PC-3 (cell line): ENCODE results near the gene KBTBD12. TPM values are rescaled to one million over a fixed set of nuclear protein-coding genes. Genes with fewer than 3 reads are reported as not detected.

Experiments used
- ATAC-seq: fragments of 200-7000 bp; cut with Tn5 transposase; 2 replicates; pipeline ENCODE4 v1.9.1; 2020; ENCODE audit warnings: mild to moderate bottlenecking, moderate library complexity
- BruUV-seq: library from RNA; stranded (reverse); fragments of 400-500 nt; replicated peaks from 2 replicates; lab custom pipeline; 2021; lab: Mats Ljungman, UMichigan
- CTCF ChIA-PET: fragments of 300-600 bp; sonication (Branson Sonifier 250); formaldehyde crosslinking; loops from one replicate; lab custom pipeline; 2022; ENCODE audit warnings: antibody characterized with exemption; lab: Charles Lee
- POLR2A ChIA-PET: fragments of 300-600 bp; sonication (Branson Sonifier 250); formaldehyde crosslinking; loops from one replicate; lab custom pipeline; 2022; ENCODE audit warnings: antibody characterized with exemption; ENCODE audit not compliant: unreplicated experiment; lab: Charles Lee
- DNase-seq: peaks from one replicate; pipeline ENCODE4 v3.0.0-alpha.2; 2015
- H2AFZ ChIP-seq: fragments of 300-600 bp; sonication (generic); 2 replicates; pipeline ENCODE4 v1.6.0; 2016; ENCODE audit warnings: antibody characterized with exemption, low read length
- H3F3A ChIP-seq: fragments of 300-600 bp; sonication (generic); one replicate; pipeline ENCODE4 v1.6.0; 2017; ENCODE audit warnings: antibody characterized with exemption, low read length, control low read depth, mild to moderate bottlenecking; ENCODE audit not compliant: unreplicated experiment
- H3K27ac ChIP-seq: fragments of 300-600 bp; sonication (generic); 2 replicates; pipeline ENCODE4 v1.5.1; 2016; ENCODE audit warnings: mild to moderate bottlenecking, low read length
- H3K27me3 ChIP-seq: fragments of 300-600 bp; sonication (generic); 2 replicates; pipeline ENCODE4 v1.6.1; 2016; ENCODE audit warnings: low read length, mixed read lengths
- H3K36me3 ChIP-seq: fragments of 300-600 bp; sonication (generic); 2 replicates; pipeline ENCODE4 v1.6.1; 2016; ENCODE audit warnings: low read depth, mixed run types, low read length, mixed read lengths
- H3K4me1 ChIP-seq: fragments of 300-600 bp; sonication (generic); 2 replicates; pipeline ENCODE4 v1.5.1; 2016; ENCODE audit warnings: low read length; ENCODE audit not compliant: insufficient read depth
- H3K4me2 ChIP-seq: fragments of 300-600 bp; sonication (generic); 2 replicates; pipeline ENCODE4 v1.6.0; 2016; ENCODE audit warnings: low read length
- H3K4me3 ChIP-seq: fragments of 300-600 bp; sonication (generic); 2 replicates; pipeline ENCODE4 v1.5.1; 2016; ENCODE audit warnings: mild to moderate bottlenecking, low read length, mixed read lengths
- H3K79me2 ChIP-seq: fragments of 300-600 bp; sonication (generic); 2 replicates; pipeline ENCODE4 v1.6.1; 2017; ENCODE audit warnings: low read length, mixed read lengths
- H3K9ac ChIP-seq: fragments of 300-600 bp; sonication (generic); 2 replicates; pipeline ENCODE4 v1.6.0; 2016; ENCODE audit warnings: mild to moderate bottlenecking, low read length
- H3K9me2 ChIP-seq: fragments of 300-600 bp; sonication (generic); replicated peaks from 2 replicates; pipeline ENCODE4 v1.6.1; 2016; ENCODE audit warnings: mixed run types, low read length, mixed read lengths
- H3K9me3 ChIP-seq: fragments of 300-600 bp; sonication (generic); 2 replicates; pipeline ENCODE4 v1.6.1; 2016; ENCODE audit warnings: low read length, mixed read lengths
- H4K20me1 ChIP-seq: fragments of 300-600 bp; sonication (generic); 2 replicates; pipeline ENCODE4 v1.6.1; 2016; ENCODE audit warnings: low read length, mixed read lengths
- CTCF ChIP-seq: fragments of 300-600 bp; sonication (generic); conservative IDR thresholded peaks from 2 replicates; pipeline ENCODE4 v1.5.1; 2017; ENCODE audit warnings: antibody characterized with exemption, low read depth, mild to moderate bottlenecking, low read length
- EZH2 ChIP-seq: fragments of 300-600 bp; sonication (generic); IDR thresholded peaks from one replicate; pipeline ENCODE4 v1.6.1; 2017; ENCODE audit warnings: antibody characterized with exemption, mild to moderate bottlenecking, low read length; ENCODE audit not compliant: unreplicated experiment
- EZH2phosphoT487 ChIP-seq: fragments of 300-600 bp; sonication (generic); IDR thresholded peaks from 2 replicates; pipeline ENCODE4 v1.6.1; 2018; ENCODE audit warnings: mild to moderate bottlenecking, antibody characterized with exemption, low read length, borderline replicate concordance
- intact Hi-C: fragments of 100-400 bp; cut with micrococcal nuclease; formaldehyde crosslinking; loops from 2 replicates; pipeline ENCODE4 v1.9.0; 2023
- total RNA-seq: library from RNA; depleted of rRNA; stranded (reverse); fragments of >200 nt; gene quantifications from 2 replicates; pipeline ENCODE4 v1.2.3, GENCODE V29; 2014

Gene KBTBD12
- total RNA-seq, 1 experiment from 2014 or later: not detected

DNA sequence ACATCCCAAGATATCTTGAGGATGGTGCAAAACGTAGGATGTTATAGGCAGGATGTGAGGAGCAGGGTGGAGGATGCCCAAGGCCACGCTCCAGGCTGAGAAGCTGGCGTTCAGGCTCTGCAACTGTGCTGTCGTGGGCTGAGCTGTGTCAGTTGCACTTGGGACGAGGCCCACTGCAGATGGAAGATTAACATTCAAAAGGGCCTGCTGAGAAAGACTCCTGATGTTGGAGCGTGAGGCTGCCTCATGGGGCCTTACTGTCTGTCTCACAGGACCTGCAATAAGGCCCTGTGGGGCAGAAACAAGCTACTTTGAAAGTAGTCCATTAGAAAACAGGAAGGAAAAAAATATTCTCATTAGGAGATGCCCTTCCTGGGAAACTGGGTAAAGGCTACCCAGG, 76.6 kb downstream of the KBTBD12 start:
- no peak for ATAC-seq
- POLR2A ChIA-PET: no interaction called here
- intact Hi-C loops: no loop called here

GRCh38 chr3:127992127-127992526, 77.1 kb downstream of the KBTBD12 start:
- no peak for ATAC-seq

More for the DNA sequence above, 76.6 kb downstream of the KBTBD12 start:
- peaks cover 19% of the 10 kb centered on the region for H3K4me1 ChIP-seq
- no peaks in the 10 kb centered on the region for H3K9me3 ChIP-seq
- H3K9ac ChIP-seq: no peak overlapping the region
- CTCF ChIA-PET: no interaction called here
- no peak for DNase-seq
- H3K27me3 ChIP-seq: no peaks in the 10 kb centered on the region
- no peaks in the 10 kb centered on the region for H3K79me2 ChIP-seq
- H3K4me3 ChIP-seq: no peak overlapping the region
- no peaks in the 10 kb centered on the region for H4K20me1 ChIP-seq
- no TSS peak for BruUV-seq
- no peaks in the 10 kb centered on the region for H3F3A ChIP-seq
- no peaks in the 10 kb centered on the region for H3K36me3 ChIP-seq
- H3K27ac ChIP-seq: no peak overlapping the region
- H2AFZ ChIP-seq: no peak overlapping the region
- TF ChIP-seq EZH2: no peak
- no peak for TF ChIP-seq CTCF
- no peak for TF ChIP-seq EZH2phosphoT487
- no peak overlapping the region for H3K4me2 ChIP-seq
- no peaks in the 10 kb centered on the region for H3K9me2 ChIP-seq

More at GRCh38 chr3:127992127-127992526, 77.1 kb downstream of the KBTBD12 start:
- no peaks in the 10 kb centered on the region for H3K36me3 ChIP-seq
- intact Hi-C loops: no loop called here
- CTCF ChIA-PET: no interaction called here
- no peak overlapping the region for H2AFZ ChIP-seq
- no peak overlapping the region for H3K27ac ChIP-seq
- no peaks in the 10 kb centered on the region for H3F3A ChIP-seq
- no TSS peak for BruUV-seq
- no peaks in the 10 kb centered on the region for H3K27me3 ChIP-seq
- DNase-seq: no peak
- no peaks in the 10 kb centered on the region for H4K20me1 ChIP-seq
- H3K4me3 ChIP-seq: no peak overlapping the region
- H3K9me3 ChIP-seq: no peaks in the 10 kb centered on the region
- no peak overlapping the region for H3K4me2 ChIP-seq
- H3K9ac ChIP-seq: no peak overlapping the region
- H3K4me1 ChIP-seq: peaks cover 19% of the 10 kb centered on the region
- POLR2A ChIA-PET: no interaction called here
- no peaks in the 10 kb centered on the region for H3K79me2 ChIP-seq
- no peaks in the 10 kb centered on the region for H3K9me2 ChIP-seq
- no peak for TF ChIP-seq EZH2
- TF ChIP-seq EZH2phosphoT487: no peak
- TF ChIP-seq CTCF: no peak
